IMR-90 (cell line): ENCODE measurements around the gene RAB3C. TPM values are rescaled to one million over a fixed set of nuclear protein-coding genes. Genes with fewer than 3 reads are reported as not detected.

Source experiments
- ATAC-seq: fragments of 200-7000 bp; cut with Tn5 transposase; 2 replicates; pipeline ENCODE4 v1.9.1; 2020; ENCODE audit warnings: low read depth, mild to moderate bottlenecking, moderate library complexity
- BruUV-seq: library from RNA; stranded (reverse); fragments of 400-500 nt; replicated peaks from 2 replicates; lab custom pipeline; 2021; lab: Mats Ljungman, UMichigan
- CTCF ChIA-PET: fragments of 300-600 bp; formaldehyde crosslinking; extraction: SDS; loops from one replicate; lab custom pipeline; 2021; ENCODE audit warnings: antibody characterized with exemption; lab: Yijun Ruan, JAX
- POLR2A ChIA-PET: fragments of 300-600 bp; sonication (Branson Sonifier 250); formaldehyde crosslinking; loops from one replicate; lab custom pipeline; 2022; ENCODE audit warnings: antibody characterized with exemption; ENCODE audit not compliant: unreplicated experiment; lab: Charles Lee
- DNase-seq: peaks from one replicate; pipeline ENCODE4 v3.0.0; 2013
- H2AFZ ChIP-seq: replicated peaks from 2 replicates; pipeline ENCODE3; 2013; ENCODE audit warnings: low read length, mild to moderate bottlenecking; ENCODE audit not compliant: poor library complexity
- H2AK5ac ChIP-seq: 2 replicates; pipeline ENCODE4 v1.6.1; 2013; ENCODE audit warnings: low read depth, low read length, inconsistent platforms
- H2AK9ac ChIP-seq: replicated peaks from 2 replicates; pipeline ENCODE3; 2013; ENCODE audit warnings: mild to moderate bottlenecking, low read depth, low read length, moderate library complexity; ENCODE audit not compliant: poor library complexity
- H2BK120ac ChIP-seq: 2 replicates; pipeline ENCODE4 v1.6.1; 2013; ENCODE audit warnings: low read depth, low read length, inconsistent platforms
- H2BK15ac ChIP-seq: 3 replicates; pipeline ENCODE4 v1.6.1; 2013; ENCODE audit warnings: low read depth, low read length, inconsistent platforms
- H2BK20ac ChIP-seq: 2 replicates; pipeline ENCODE4 v1.6.1; 2013; ENCODE audit warnings: low read depth, mild to moderate bottlenecking, inconsistent platforms, low read length, moderate library complexity
- H2BK5ac ChIP-seq: 2 replicates; pipeline ENCODE4 v1.6.1; 2013; ENCODE audit warnings: mild to moderate bottlenecking, low read depth, low read length, inconsistent platforms; ENCODE audit not compliant: poor library complexity, severe bottlenecking
- H3K14ac ChIP-seq: replicated peaks from 2 replicates; pipeline ENCODE4 v1.6.1; 2013; ENCODE audit warnings: low read depth, low read length, inconsistent platforms
- H3K18ac ChIP-seq: 2 replicates; pipeline ENCODE4 v1.6.1; 2013; ENCODE audit warnings: low read depth, low read length, control low read depth
- H3K23ac ChIP-seq: 2 replicates; pipeline ENCODE4 v1.6.1; 2013; ENCODE audit warnings: low read depth, low read length, inconsistent platforms
- H3K27ac ChIP-seq: 2 replicates; pipeline ENCODE4 v1.5.1; 2013; ENCODE audit warnings: mild to moderate bottlenecking, control low read depth, low read length; ENCODE audit not compliant: insufficient read depth
- H3K27me3 ChIP-seq: 2 replicates; pipeline ENCODE4 v1.6.1; 2013; ENCODE audit warnings: low read length; ENCODE audit not compliant: control insufficient read depth, insufficient read depth
- H3K36me3 ChIP-seq: 2 replicates; pipeline ENCODE4 v1.6.1; 2013; ENCODE audit warnings: low read length, mixed read lengths; ENCODE audit not compliant: control insufficient read depth, insufficient read depth
- H3K4ac ChIP-seq: 2 replicates; pipeline ENCODE4 v1.6.1; 2013; ENCODE audit warnings: low read depth, low read length, inconsistent platforms
- H3K4me1 ChIP-seq: 2 replicates; pipeline ENCODE4 v1.6.1; 2013; ENCODE audit warnings: low read length, mixed read lengths; ENCODE audit not compliant: control insufficient read depth, insufficient read depth
- H3K4me2 ChIP-seq: 2 replicates; pipeline ENCODE4 v1.6.1; 2013; ENCODE audit warnings: low read depth, mild to moderate bottlenecking, control low read depth, low read length, moderate library complexity
- H3K4me3 ChIP-seq: 2 replicates; pipeline ENCODE4 v1.5.1; 2013; ENCODE audit warnings: low read depth, mild to moderate bottlenecking, control low read depth, low read length, moderate library complexity; ENCODE audit not compliant: insufficient read depth
- H3K56ac ChIP-seq: 2 replicates; pipeline ENCODE4 v1.6.1; 2013; ENCODE audit warnings: low read length, inconsistent platforms; ENCODE audit not compliant: insufficient read depth; ENCODE audit errors: extremely low read depth
- H3K79me1 ChIP-seq, 2 experiments: 2 replicates each; pipeline ENCODE4 v1.6.1; 2013; ENCODE audit warnings: low read length in 2 of 2, inconsistent platforms in 1 of 2, low read depth in 1 of 2
- H3K9ac ChIP-seq: 2 replicates; pipeline ENCODE4 v1.6.1; 2013; ENCODE audit warnings: low read depth, low read length, control low read depth
- H3K9me1 ChIP-seq: 2 replicates; pipeline ENCODE4 v1.6.1; 2013; ENCODE audit warnings: low read length, inconsistent platforms; ENCODE audit not compliant: insufficient read depth
- H3K9me3 ChIP-seq: 2 replicates; pipeline ENCODE4 v1.6.1; 2013; ENCODE audit warnings: low read length; ENCODE audit not compliant: control insufficient read depth, insufficient read depth
- H4K20me1 ChIP-seq: 2 replicates; pipeline ENCODE4 v1.6.1; 2013; ENCODE audit warnings: low read length, inconsistent platforms; ENCODE audit not compliant: insufficient read depth
- H4K5ac ChIP-seq: 2 replicates; pipeline ENCODE4 v1.6.1; 2013; ENCODE audit warnings: mild to moderate bottlenecking, low read depth, low read length, control low read depth
- H4K8ac ChIP-seq, 2 experiments: 2 replicates each; pipeline ENCODE4 v1.6.1; 2013; ENCODE audit warnings: low read depth in 2 of 2, low read length in 2 of 2, control low read depth in 1 of 2, inconsistent platforms in 1 of 2
- H4K91ac ChIP-seq: 2 replicates; pipeline ENCODE4 v1.6.1; 2013; ENCODE audit warnings: low read depth, low read length, inconsistent platforms; ENCODE audit not compliant: insufficient read depth
- BHLHE40 ChIP-seq: fragments of 150-350 bp; IDR thresholded peaks from 2 replicates; pipeline ENCODE4 v1.6.1; 2016; ENCODE audit warnings: mild to moderate bottlenecking, low read depth, low read length
- CHD1 ChIP-seq: IDR thresholded peaks from 2 replicates; pipeline ENCODE4 v1.6.1; 2012; ENCODE audit warnings: low read depth, low read length, improper control_type of control experiment
- CTCF ChIP-seq: conservative IDR thresholded peaks from 2 replicates; pipeline ENCODE4 v1.5.1; 2012; ENCODE audit warnings: mild to moderate bottlenecking, low read depth, low read length, improper control_type of control experiment
- ELK1 ChIP-seq: fragments of 150-350 bp; IDR thresholded peaks from 2 replicates; pipeline ENCODE4 v1.6.1; 2016; ENCODE audit warnings: low read depth, mild to moderate bottlenecking, low read length, moderate library complexity, borderline replicate concordance
- FOS ChIP-seq: fragments of 150-350 bp; IDR thresholded peaks from 2 replicates; pipeline ENCODE4 v1.6.1; 2016; ENCODE audit warnings: low read depth, low read length
- MAFK ChIP-seq: IDR thresholded peaks from 2 replicates; pipeline ENCODE4 v1.6.1; 2012; ENCODE audit warnings: low read depth, low read length, improper control_type of control experiment
- MAZ ChIP-seq: IDR thresholded peaks from 2 replicates; pipeline ENCODE4 v1.6.1; 2012; ENCODE audit warnings: low read depth, mild to moderate bottlenecking, low read length, improper control_type of control experiment, moderate library complexity, borderline replicate concordance
- MXI1 ChIP-seq: IDR thresholded peaks from 2 replicates; pipeline ENCODE4 v1.6.1; 2012; ENCODE audit warnings: low read depth, mild to moderate bottlenecking, low read length, moderate library complexity, borderline replicate concordance
- NFE2L2 ChIP-seq: fragments of 150-350 bp; IDR thresholded peaks from 2 replicates; pipeline ENCODE4 v1.6.1; 2016; ENCODE audit warnings: low read depth, mild to moderate bottlenecking, low read length
- POLR2A ChIP-seq: IDR thresholded peaks from 2 replicates; pipeline ENCODE4 v1.6.1; 2012; ENCODE audit warnings: mild to moderate bottlenecking, low read depth, low read length
- RAD21 ChIP-seq: IDR thresholded peaks from 2 replicates; pipeline ENCODE4 v1.6.1; 2012; ENCODE audit warnings: low read length, improper control_type of control experiment
- RCOR1 ChIP-seq: IDR thresholded peaks from 2 replicates; pipeline ENCODE4 v1.6.1; 2012; ENCODE audit warnings: mild to moderate bottlenecking, low read length, improper control_type of control experiment; ENCODE audit not compliant: insufficient replicate concordance
- SMC3 ChIP-seq: fragments of 150-350 bp; IDR thresholded peaks from 2 replicates; pipeline ENCODE4 v1.6.1; 2016; ENCODE audit warnings: low read depth, mild to moderate bottlenecking, antibody characterized with exemption, low read length, moderate library complexity
- USF2 ChIP-seq: fragments of 150-350 bp; IDR thresholded peaks from 2 replicates; pipeline ENCODE4 v1.6.1; 2017; ENCODE audit warnings: mild to moderate bottlenecking, antibody characterized with exemption, low read length, low read depth
- WGBS, 2 experiments: methylation state at CpG; one replicate each; pipeline versions ENCODE4 v1.1.5 to v1.1.7; 2013; ENCODE audit warnings: missing lambda C conversion rate in 2 of 2; ENCODE audit not compliant: insufficient read length in 1 of 2; ENCODE audit errors: extremely low coverage in 2 of 2; 5-methylcytosine and 5-hydroxymethylcytosine counted together
- dilution Hi-C: fragments of 300-500 bp; cut with HindIII; formaldehyde crosslinking; loops from one replicate; pipeline ENCODE4 v1.14.3; 2018; ENCODE audit warnings: low sequenced_read_pairs; ENCODE audit not compliant: unreplicated experiment
- in situ Hi-C: fragments of 300-500 bp; cut with MboI; formaldehyde crosslinking; loops from 3 replicates; pipeline ENCODE4 v1.14.3; 2019; ENCODE audit warnings: low sequenced_read_pairs, inconsistent platforms, mixed read lengths
- intact Hi-C: fragments of 100-400 bp; cut with micrococcal nuclease; formaldehyde crosslinking; loops from 2 replicates; pipeline ENCODE4 v1.10.0; 2022
- polyA plus RNA-seq, 3 experiments: library from polyadenylated mRNA; depleted of rRNA; stranded (reverse); fragments of >200 nt; gene quantifications; 2 replicates each; pipeline ENCODE4 v1.2.3, GENCODE V29; 2012; ENCODE audit warnings: low replicate concordance in 1 of 3
- total RNA-seq: library from RNA; depleted of rRNA; stranded (reverse); fragments of >200 nt; gene quantifications from 2 replicates; pipeline ENCODE4 v1.2.3, GENCODE V29; 2012

The RAB3C gene
- total and polyA plus RNA-seq, 2 of the 4 experiments (the other 2 are of a cell fraction): not detected

GRCh38 chr5:58617241-58617640 lies 34.4 kb downstream of the RAB3C start:
- no peaks in the 10 kb centered on the region for H3K9me3 ChIP-seq
- POLR2A ChIA-PET: no interaction called here

More at GRCh38 chr5:58617241-58617640, 34.4 kb downstream of the RAB3C start:
- Histone ChIP-seq H3K56ac (no peak overlapping the region), H4K8ac (no peak overlapping the region), H2AK5ac (no peak overlapping the region), H3K4ac (no peak overlapping the region), H2BK20ac (no peak overlapping the region), H3K4me2 (no peak overlapping the region), H3K9me1 (no peaks in the 10 kb centered on the region), H2BK15ac (no peak overlapping the region), H4K5ac (no peak overlapping the region), H3K14ac (no peak overlapping the region), H4K20me1 (no peaks in the 10 kb centered on the region), H3K9ac (no peak overlapping the region), H3K27ac (no peak overlapping the region), H4K91ac (no peak overlapping the region), H3K79me1 (no peaks in the 10 kb centered on the region), H3K4me1 (no peaks in the 10 kb centered on the region), H2BK5ac (no peak overlapping the region), H3K36me3 (no peaks in the 10 kb centered on the region), H3K4me3 (no peak overlapping the region), H2AFZ (no peak overlapping the region), H3K23ac (no peak overlapping the region), H2BK120ac (no peak overlapping the region), H2AK9ac (no peak overlapping the region), H3K27me3 (no peaks in the 10 kb centered on the region), H3K18ac (no peak overlapping the region)
- DNase-seq (no peak), ATAC-seq (no peak)
- no TSS peak for BruUV-seq
- dilution Hi-C loops: no loop called here
- CTCF ChIA-PET: no interaction called here
- intact Hi-C loops: no loop called here
- WGBS, 2 experiments: no CpG with 5 or more reads among the region's 1 CpG
- no peak for TF ChIP-seq RAD21
- TF ChIP-seq MAFK: no peak
- no peak for TF ChIP-seq BHLHE40
- TF ChIP-seq USF2: no peak
- no peak for TF ChIP-seq MXI1
- TF ChIP-seq NFE2L2: no peak
- TF ChIP-seq POLR2A: no peak
- no peak for TF ChIP-seq SMC3
- no peak for TF ChIP-seq FOS
- TF ChIP-seq CHD1: no peak
- no peak for TF ChIP-seq MAZ
- no peak for TF ChIP-seq CTCF
- no peak for TF ChIP-seq ELK1
- TF ChIP-seq RCOR1: no peak
- in situ Hi-C loops: no loop called here
